Kidney (tissue), 14 donors: ENCODE data around the gene SNTG2. TPM values are rescaled to one million over a fixed set of nuclear protein-coding genes. Genes with fewer than 3 reads are reported as not detected.
A peak's percentile ranks its signal among the peaks of the same experiment; 100 is the strongest.

Experiments used
- DNase-seq, 5 donors: peaks; one replicate each; pipeline ENCODE4 v3.0.0-alpha.2; 2013 to 2020
- FAIRE-seq: peaks from 2 replicates; lab custom pipeline; 2012; peaks lifted over from hg19 to GRCh38; lab: Jason Lieb, UNC
- H3K27ac ChIP-seq, 2 donors: one replicate each; pipeline ENCODE4 v1.7.0; 2013; ENCODE audit warnings: low read depth in 2 of 2, low read length in 2 of 2, inconsistent platforms in 1 of 2
- H3K27me3 ChIP-seq: one replicate; pipeline ENCODE4 v1.7.1; 2013; ENCODE audit warnings: low read length, inconsistent platforms; ENCODE audit not compliant: control insufficient read depth, insufficient read depth
- H3K36me3 ChIP-seq, 3 donors: one replicate each; pipeline versions ENCODE4 v1.7.0 to v1.7.1; 2013; ENCODE audit warnings: low read length in 3 of 3, control low read depth in 1 of 3, inconsistent platforms in 1 of 3; ENCODE audit not compliant: insufficient read depth in 3 of 3, control insufficient read depth in 2 of 3
- H3K4me1 ChIP-seq, 3 donors: one replicate each; pipeline versions ENCODE4 v1.7.0 to v1.7.1; 2013; ENCODE audit warnings: low read length in 3 of 3, inconsistent platforms in 1 of 3, low read depth in 1 of 3; ENCODE audit not compliant: control insufficient read depth in 2 of 3, insufficient read depth in 2 of 3
- H3K4me3 ChIP-seq, 3 donors: one replicate each; pipeline versions ENCODE4 v1.7.0 to v1.8.1; 2013; ENCODE audit warnings: low read length in 3 of 3, control low read depth in 1 of 3, inconsistent platforms in 1 of 3
- H3K9ac ChIP-seq, 3 donors: one replicate each; pipeline versions ENCODE4 v1.7.0 to v1.7.1; 2013; ENCODE audit warnings: low read length in 3 of 3, control low read depth in 1 of 3, inconsistent platforms in 1 of 3
- H3K9me3 ChIP-seq, 3 donors: one replicate each; pipeline versions ENCODE4 v1.7.0 to v1.7.1; 2013; ENCODE audit warnings: low read length in 3 of 3, control low read depth in 1 of 3, inconsistent platforms in 1 of 3; ENCODE audit not compliant: control insufficient read depth in 2 of 3, insufficient read depth in 1 of 3
- intact Hi-C: fragments of 100-400 bp; cut with DNase I; formaldehyde crosslinking; loops from one replicate; pipeline ENCODE4 v1.11.1; 2022
- polyA plus RNA-seq: library from polyadenylated mRNA; stranded (reverse); fragments of 350-450 nt; fragmentation: Illumina TruSeq; extraction: RNeasy Lipid Tissue Mini Kit (QIAGEN cat#74804); gene quantifications from one replicate; pipeline ENCODE4 v1.2.3, GENCODE V29; 2014; ENCODE audit warnings: low read depth, low replicate concordance; ENCODE audit not compliant: insufficient read depth
- total RNA-seq: library from RNA; stranded (reverse); fragmentation: NEBNext Ultra II Directional; extraction: Animal tissue kit (Norgen Biotek cat#: 25700); gene quantifications from one replicate; pipeline ENCODE4 v1.2.1, GENCODE V29; 2021
- TF ChIP-seq, protein P1 (sequence below): IDR thresholded peaks from 3 replicates; pipeline ENCODE4 v1.5.1; 2012; ENCODE audit warnings: mild to moderate bottlenecking, moderate library complexity, borderline replicate concordance; ENCODE audit not compliant: insufficient read depth; ENCODE audit errors: extremely low read depth
- donor health status: control.
- donor health status: control.
- donor health status: control.
- donor health status: control.
- donor health status: control.
- donor health status: DM: yes; HTN: yes; CAD: no.
- donor health status: Normal renal cell carcinoma (clear cell type).

Gene SNTG2
- total and polyA plus RNA-seq, 2 donors from 2014 or later: 2.2 TPM; not detected in 1

GRCh38 chr2:1153920-1154319 lies 203.3 kb downstream of the SNTG2 start:
- H3K4me1 ChIP-seq: no peaks in the 10 kb centered on the region
- peak in 1 of 5 donors; percentile 68 for DNase-seq
- FAIRE-seq: no peak
- intact Hi-C loops: no loop called here
- peaks cover 0 to 2% (median 0%) of the 10 kb centered on the region in 3 donors for H3K36me3 ChIP-seq
- H3K27ac ChIP-seq: no peak overlapping the region
- no peak overlapping the region for H3K9ac ChIP-seq
- no peak overlapping the region for H3K4me3 ChIP-seq
- H3K9me3 ChIP-seq: peaks cover 0 to 1% (median 0%) of the 10 kb centered on the region in 3 donors
- no peaks in the 10 kb centered on the region for H3K27me3 ChIP-seq
- TF ChIP-seq, protein P1, sequence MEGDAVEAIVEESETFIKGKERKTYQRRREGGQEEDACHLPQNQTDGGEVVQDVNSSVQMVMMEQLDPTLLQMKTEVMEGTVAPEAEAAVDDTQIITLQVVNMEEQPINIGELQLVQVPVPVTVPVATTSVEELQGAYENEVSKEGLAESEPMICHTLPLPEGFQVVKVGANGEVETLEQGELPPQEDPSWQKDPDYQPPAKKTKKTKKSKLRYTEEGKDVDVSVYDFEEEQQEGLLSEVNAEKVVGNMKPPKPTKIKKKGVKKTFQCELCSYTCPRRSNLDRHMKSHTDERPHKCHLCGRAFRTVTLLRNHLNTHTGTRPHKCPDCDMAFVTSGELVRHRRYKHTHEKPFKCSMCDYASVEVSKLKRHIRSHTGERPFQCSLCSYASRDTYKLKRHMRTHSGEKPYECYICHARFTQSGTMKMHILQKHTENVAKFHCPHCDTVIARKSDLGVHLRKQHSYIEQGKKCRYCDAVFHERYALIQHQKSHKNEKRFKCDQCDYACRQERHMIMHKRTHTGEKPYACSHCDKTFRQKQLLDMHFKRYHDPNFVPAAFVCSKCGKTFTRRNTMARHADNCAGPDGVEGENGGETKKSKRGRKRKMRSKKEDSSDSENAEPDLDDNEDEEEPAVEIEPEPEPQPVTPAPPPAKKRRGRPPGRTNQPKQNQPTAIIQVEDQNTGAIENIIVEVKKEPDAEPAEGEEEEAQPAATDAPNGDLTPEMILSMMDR: no peak

- intact Hi-C loops: no loop called here
- DNase-seq (no peak), FAIRE-seq (no peak)
- Histone ChIP-seq H3K27me3 (no peaks in the 10 kb centered on the region), H3K9ac (no peak overlapping the region), H3K9me3 (peaks cover 0 to 2% (median 0%) of the 10 kb centered on the region in 3 donors), H3K4me1 (no peaks in the 10 kb centered on the region), H3K4me3 (no peak overlapping the region), H3K27ac (no peak overlapping the region), H3K36me3 (peaks cover 0 to 2% (median 0%) of the 10 kb centered on the region in 3 donors)
- TF ChIP-seq, protein P1: no peak
Measured at GRCh38 chr2:1154710-1155594, 204.3 kb downstream of the SNTG2 start.

GRCh38 chr2:1156059-1156458 lies 205.4 kb downstream of the SNTG2 start:
- TF ChIP-seq, protein P1: no peak
- DNase-seq (no peak), FAIRE-seq (no peak)
- H3K4me1 ChIP-seq: no peaks in the 10 kb centered on the region
- no peak overlapping the region for H3K4me3 ChIP-seq
- no peak overlapping the region for H3K27ac ChIP-seq
- H3K36me3 ChIP-seq: peaks cover 0 to 2% (median 0%) of the 10 kb centered on the region in 3 donors
- H3K9ac ChIP-seq: no peak overlapping the region
- no peaks in the 10 kb centered on the region for H3K27me3 ChIP-seq
- H3K9me3 ChIP-seq: peaks cover 0 to 2% (median 0%) of the 10 kb centered on the region in 3 donors
- intact Hi-C loops: no loop called here
